HG02588 (cell line): ENCODE data around the gene NPLOC4.

ENCODE experiments used
- ATAC-seq: cut with Tn5 transposase; IDR thresholded peaks from one replicate; pipeline ENCODE4 v1.9.1; 2021; ENCODE audit warnings: mild to moderate bottlenecking, moderate library complexity; ENCODE audit not compliant: unreplicated experiment

The NPLOC4 gene

DNA sequence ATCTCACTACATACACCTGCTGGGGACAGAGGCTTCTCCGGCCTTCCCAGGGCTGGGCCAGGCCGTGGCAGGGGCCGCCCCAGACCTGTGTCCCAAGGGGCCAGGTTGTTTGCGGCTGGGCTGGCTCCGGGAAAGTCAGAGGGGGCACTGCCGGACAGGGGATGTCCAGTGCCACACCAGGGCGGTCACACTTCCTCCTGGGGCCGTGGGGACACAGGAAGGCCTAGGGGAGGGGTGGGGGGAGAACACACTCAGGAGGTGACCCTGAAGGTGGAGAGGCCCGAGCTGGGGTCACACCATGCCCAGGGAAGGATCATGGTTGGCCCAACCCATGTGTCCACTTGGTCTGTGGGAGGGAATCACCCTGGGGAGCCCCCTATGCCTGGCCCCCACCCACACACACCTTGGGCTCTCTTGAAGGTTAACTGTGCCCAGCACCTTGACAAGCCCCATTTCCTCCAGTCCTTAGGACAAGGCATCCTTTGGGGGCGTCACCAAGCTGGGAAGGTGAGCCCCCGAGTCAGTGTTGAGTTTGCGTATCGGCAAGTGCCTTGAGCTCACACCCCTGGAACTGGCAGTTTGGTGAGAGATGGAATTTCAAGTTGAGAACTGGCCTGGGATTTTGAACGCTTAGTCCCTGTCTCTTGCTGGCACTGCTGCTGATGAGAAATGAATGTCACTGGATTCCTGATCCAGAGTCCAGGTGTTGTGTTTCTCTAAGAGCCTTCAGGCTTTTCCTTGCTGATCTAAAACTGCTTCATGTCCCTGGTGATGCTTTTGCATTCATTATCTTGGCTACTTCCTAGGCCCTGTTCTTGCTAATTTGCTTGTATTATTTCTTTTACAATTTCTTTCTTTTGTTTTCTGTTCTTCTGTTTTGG, 116.7 kb downstream of the NPLOC4 start:
- ATAC-seq, result no peak

DNA sequence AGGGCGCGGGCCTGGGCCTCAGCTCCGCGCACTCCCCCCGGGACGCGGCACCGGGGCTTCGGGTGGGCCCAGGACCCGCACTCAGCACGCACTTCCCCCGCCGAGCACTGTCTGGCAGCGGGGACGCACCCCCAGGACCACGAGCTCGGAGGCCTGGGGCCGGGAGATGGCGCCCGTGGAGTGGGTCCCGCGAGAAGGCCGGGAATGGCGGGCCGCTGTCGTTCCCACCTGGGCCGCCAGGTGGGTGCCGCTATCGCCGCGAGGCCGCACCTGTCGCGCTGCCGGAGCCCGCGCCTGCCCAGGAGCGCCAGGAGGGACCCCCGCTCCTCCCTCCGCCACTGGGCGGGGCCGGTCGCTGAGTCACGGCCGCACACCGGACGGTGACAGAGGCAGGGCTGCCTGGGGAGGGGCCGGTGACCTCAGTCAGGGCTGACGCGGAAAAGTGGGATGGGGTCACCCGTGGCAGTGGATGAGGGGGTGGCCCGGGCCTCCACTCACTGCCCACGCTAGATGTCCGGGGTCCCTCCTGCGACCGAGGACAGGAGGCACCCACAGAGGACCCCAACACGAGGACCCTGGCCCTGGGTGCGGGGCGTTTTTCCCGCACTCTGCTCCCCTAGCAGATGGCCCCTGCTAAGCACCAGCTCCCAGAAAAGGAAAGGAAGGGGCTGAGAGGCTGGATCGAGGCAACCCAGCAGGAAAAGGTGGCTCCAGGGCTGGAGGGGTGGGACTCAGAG, 117.5 kb downstream of the NPLOC4 start:
- no peak for ATAC-seq

DNA sequence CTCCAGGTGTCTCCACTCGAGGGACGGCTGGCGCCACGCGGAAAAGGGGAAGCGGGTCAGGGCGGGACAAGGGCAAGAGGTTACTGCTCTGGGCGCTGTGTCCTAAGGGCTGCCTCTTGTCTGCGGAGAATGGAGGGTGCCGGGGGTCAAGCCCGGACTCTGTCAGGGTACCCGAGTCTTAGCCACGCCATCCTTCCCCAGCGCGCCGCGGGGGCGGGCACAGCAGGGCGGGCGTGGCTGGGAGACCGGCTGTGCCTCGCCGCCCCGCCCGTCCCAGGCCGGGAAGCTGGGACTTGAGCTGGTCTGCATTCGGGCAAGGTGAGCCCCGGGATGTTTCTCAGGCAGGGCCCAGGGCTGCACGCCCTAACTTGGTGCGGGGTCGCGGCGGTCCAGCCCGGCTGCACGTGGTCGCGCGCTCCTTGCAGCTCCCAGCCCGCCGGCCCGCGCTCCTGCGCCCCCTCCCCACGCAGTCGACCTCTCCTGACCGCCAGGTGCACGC, 118.1 kb downstream of the NPLOC4 start:
- no peak for ATAC-seq

DNA sequence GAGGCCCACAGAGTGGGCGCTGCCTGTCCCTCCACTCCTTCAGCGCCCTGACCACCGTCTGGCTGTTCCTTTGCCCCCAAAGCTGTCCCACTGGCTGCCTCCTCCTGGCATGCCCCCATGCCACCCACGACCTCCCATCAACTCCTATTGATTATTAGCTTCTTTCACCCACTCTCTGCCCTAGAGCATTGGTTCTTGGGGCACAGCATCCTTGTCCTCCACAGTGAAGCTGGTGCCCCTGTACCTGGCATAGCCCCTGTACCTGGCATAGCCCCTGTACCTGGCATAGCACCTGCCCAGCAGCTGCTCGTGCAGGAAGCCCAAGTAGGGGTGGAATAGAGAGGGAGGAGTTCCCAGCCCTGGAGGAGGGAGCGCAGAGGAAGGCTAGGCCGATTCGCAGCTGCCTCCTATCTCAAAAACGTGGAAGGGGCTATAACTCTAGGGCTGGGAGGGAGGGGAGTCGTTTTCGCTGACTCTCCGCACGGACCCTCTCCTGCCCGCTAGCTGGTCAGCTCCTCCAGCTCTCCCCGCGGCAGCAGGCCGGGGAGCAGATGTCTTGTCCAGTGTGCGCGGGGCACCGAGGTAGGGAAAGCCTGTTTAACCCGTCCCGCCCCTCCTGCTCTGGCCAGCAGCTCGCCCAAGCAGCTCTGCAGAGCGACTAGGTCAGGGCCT, 118.7 kb downstream of the NPLOC4 start:
- no peak for ATAC-seq

DNA sequence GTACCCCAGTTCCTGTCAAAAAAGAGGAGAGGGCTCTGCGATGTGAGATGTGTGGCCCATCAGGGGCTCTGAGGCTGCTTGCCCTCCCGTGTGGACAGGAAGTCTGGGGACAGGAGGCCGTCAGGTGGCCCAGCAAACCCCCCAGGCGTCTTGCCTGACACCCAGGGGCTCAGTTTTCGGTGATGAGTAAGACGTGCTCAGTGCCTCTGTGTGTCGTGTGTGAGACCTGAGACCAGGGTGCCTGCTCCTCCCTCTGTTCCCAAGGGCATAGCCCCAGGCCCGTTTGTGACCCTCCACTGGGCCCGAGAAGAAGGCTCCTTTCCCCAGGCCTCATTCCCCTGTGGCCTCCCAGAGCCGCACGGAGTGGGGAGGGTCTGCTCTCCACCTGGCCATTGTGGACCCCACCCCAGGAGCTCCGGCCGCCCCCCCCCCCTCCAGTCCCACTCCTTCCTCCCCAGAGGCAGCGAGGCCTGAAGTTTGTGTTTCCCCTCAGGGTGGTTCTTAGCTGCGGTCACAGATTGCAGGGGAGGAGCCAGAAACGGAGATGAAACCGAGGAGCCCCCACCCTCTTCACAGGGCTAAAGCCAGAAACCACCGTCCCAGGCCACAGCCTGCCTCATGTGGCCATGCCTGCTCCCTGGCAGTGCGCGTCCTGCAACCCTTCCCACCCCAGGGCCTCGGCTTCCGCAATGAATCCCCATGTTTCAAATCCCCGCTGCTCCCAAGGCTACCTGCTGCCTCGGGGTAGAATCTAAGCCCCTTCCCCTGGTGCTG, 119.4 kb downstream of the NPLOC4 start:
- ATAC-seq, result no peak

DNA sequence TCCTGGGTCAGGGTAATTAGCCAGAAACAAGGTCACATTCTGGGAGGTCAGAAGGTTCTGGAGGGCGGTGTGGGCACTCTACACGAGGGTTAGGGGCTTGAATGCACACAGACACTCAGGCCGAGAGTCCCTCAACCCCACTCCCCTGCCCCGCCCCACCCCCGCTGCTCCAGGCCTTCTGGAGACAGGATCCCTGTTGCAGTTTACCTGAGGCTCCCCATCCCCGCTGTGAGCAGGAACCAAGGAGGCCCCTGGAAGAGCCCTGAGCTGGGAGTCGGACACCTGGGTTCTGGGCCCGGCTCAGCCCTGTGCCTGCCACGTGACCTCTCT, 119.9 kb downstream of the NPLOC4 start:
- no peak for ATAC-seq

DNA sequence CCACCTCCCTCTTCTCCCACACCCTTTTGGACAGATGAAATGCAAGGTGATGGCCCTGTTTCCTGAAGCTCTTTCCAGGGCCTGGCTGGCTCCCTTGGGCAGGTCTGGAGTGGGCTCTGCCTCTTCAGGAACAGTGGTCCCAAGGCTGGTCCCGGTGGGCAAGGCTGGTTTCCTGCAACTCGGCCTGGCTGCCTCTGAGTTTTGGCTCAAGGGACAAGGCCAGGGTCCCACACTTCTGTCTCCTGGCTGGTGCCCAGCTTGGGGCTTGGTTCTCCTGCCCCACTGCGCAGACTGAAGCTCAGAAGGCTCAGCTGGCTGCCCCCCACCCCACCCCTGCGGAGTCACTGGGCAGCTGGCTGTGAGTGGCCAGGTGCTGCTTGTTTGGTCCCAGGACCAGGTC, 120.5 kb downstream of the NPLOC4 start:
- no peak for ATAC-seq

DNA sequence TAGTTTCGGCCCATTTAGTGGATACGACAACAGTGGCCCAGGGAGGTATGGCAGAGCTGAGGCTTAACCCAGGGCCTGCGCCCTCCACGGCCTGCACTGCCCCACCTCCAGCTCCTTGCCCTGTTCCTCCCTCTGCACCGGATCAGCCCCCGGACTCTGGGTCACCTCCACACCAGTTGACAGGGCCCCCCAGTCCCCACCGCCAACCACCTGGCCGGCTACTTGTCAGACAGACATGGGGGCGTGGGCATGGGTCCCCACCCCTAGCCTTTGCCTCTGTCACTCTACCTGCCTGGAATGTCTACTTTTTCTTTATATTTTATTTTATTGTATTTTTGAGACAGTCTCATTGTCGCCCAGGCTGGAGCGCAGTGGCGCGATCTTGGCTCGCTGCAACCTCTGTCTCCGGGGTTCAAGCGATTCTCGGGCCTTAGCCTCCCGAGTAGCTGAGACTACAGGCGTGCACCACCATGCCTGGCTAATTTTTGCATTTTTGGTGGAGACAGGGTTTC, 121.3 kb downstream of the NPLOC4 start:
- no peak for ATAC-seq

DNA sequence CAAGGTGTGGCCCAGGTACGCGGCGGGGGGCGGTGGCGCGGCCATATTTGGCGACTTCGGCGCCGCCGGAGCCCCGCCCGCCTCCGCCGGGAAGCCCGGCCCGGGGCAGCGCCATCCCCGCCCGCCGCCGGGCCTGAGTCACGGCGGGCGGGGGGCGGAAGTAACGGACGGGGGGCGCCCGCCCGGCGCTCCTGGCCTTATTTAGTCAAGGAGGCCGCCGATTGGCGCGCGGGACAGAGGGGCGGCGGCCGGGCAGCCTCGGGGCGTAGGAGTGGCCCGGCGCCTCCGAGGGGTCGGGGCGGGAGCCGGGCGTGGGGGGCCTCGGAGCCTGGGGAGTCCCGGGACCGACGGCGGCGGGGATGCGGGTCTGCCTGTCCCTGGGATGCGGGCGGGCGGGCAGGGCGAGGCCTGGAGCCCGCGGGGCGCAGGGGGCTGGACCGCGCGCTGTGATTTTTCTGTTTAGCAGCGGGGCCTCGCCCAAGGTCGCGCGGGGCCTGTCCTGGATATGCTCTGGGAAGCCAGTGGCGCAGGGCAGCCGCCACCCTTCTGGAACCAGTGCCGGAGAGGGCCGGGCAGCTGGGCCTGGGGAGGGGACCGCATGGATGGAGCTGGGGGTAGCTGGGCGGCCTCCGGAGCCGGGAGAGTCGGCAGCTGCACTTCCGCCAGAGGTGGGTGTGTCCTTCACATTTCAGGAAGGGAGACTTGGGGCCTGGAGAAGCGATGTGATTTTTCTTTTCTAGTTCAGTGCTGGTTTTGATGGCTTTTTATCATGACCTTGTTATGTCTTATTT, 122.0 kb downstream of the NPLOC4 start:
- peak; percentile 17 for ATAC-seq

DNA sequence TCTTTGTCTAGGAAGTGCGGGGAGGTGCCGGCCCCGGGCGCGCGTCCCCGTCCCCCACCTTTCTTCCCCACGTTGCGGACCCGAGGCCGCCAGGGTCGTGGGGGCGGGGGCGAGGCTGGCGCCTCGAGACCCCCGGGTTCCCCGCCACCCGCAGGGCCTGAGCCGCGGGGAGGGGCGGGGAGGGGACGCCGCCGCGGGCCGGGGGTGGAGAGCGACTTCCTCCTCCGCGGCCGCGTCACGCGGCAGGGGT, 122.5 kb downstream of the NPLOC4 start:
- ATAC-seq, result no peak

DNA sequence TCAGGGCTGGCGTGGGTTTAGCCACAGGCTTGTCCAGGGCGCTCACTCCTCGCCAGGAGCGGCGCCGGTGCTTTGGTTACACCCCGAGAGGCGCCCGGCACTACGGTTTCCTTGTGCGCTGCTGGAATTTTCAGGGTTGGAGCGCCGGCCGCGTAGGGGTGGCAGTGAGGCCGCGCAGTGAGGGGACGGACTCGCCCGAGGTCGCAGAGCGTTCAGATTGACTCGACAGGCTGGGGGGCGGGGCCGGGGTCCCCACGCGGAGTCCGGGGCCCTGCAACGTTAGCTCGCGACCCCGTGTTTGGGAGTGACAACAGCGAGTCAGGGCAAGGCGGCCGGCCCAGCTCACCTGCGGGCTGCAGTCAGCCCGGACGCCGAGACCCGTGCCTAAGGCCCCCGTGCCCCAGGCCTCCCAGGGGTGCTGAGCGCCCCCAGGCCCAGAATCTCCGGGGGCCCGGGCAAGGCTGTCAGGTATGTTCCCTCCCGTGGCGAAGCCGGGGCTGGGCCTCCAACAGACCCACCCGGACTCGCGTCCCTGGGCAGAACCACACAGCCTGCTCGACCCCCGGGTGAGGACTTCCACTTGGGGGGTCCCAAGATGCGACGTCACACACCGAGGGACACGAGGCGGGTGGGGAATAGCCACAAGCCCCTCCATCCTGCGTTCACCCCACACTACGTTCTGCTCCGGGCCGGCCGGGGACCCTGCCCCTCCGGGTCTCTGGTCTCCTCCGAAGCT, 123.0 kb downstream of the NPLOC4 start:
- no peak for ATAC-seq

DNA sequence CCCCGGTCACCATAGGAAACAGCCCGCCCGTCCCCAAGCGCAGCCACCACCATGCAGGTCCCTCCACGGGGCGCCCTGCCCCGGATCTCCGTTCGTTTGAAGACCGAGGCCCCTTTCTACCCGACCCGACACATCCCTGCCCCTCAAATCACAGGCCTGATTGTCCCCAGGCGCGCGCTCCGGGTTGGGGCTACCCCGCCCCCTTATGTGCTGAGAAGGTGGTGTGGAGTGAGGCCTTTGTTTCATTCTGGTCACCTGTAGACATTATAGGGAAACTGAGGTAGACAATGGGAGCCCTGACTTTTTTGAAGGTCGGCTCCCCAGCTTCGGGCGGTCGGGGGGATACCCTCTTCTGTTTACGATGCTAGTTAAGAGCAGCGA, 123.5 kb downstream of the NPLOC4 start:
- peak; percentile 1 for ATAC-seq

DNA sequence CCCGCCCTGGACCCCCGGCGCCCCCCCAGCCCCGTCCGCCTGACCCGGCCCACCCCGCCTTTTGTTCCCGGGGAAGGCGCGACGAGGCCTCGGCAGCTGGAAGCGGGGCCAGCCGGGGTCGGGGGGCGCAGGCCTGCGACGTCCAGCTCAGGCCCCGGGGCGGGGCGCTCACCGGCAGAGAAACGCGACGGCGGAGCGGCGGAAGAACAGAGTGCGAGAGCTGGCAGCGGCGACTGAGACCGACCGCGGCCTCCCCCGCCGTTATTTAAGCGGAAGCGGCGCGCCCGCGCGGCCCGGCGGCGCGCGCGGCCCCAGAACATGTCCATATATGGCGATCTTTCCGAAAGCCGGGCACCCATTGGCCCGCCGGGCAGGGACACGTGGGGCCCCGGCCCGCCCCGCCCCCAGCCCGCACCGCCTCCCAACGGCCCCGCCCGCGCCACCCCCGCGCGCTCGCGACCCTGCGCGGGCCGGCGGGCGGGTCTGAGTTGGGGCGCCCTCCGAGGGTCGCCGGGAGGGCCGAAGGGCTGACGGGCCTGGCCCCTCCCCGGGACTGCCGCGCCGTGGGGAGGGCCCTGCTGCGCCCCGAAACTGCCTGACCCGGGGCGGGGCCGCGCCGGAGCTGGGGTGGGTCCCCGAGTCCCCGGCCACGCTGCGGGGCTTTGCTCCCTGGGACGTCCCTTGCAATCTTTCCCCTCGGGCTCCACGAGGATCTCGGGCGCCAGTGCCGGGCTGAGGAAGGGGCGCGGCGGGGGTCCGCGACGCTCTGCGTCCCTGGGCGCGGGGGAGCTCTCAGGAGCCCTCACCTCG, 124.1 kb downstream of the NPLOC4 start, which contains the start of gene ACTG1:
TSS of gene ACTG1 (minus strand) at position 238 of the 810 bp plus-strand sequence. CDS start 445 bp downstream, outside the sequence.
- peak; percentile 38 for ATAC-seq

DNA sequence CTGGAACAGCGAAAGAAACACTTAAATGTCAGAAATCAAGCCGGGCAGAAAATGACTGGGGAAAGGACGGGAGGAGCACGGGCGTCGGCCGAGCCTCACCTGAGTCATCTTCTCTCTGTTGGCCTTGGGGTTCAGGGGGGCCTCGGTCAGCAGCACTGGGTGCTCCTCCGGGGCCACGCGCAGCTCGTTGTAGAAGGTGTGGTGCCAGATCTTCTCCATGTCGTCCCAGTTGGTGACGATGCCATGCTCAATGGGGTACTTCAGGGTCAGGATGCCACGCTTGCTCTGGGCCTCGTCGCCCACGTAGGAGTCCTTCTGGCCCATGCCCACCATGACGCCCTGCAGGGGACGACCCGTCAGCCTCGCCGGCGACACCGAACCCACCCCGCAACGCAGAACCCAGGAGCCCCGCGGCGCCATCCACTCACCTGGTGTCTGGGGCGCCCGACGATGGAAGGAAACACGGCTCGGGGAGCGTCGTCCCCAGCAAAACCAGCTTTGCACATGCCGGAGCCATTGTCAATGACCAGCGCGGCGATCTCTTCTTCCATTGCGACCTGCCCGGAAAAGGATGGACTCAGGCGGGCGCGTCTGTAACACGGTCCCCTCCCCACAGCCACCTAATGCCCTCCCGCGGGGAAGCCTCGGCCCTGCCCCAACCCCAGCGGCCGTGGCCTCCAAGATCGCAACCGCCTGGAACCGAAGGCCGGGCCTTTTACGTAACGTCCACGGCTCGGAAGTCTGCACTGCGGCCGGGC, 124.9 kb downstream of the NPLOC4 start:
- peak; percentile 1 for ATAC-seq

DNA sequence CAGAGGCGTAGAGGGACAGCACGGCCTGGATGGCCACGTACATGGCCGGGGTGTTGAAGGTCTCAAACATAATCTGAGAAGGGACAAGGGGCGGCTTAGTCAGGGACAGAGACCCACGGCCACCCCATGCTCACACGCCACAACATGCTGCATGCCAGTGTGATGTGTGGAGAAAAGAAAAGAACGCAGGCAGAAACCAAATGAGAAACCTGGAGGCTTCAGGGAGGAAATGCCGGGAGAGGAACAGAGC, 125.4 kb downstream of the NPLOC4 start:
- ATAC-seq, result no peak

DNA sequence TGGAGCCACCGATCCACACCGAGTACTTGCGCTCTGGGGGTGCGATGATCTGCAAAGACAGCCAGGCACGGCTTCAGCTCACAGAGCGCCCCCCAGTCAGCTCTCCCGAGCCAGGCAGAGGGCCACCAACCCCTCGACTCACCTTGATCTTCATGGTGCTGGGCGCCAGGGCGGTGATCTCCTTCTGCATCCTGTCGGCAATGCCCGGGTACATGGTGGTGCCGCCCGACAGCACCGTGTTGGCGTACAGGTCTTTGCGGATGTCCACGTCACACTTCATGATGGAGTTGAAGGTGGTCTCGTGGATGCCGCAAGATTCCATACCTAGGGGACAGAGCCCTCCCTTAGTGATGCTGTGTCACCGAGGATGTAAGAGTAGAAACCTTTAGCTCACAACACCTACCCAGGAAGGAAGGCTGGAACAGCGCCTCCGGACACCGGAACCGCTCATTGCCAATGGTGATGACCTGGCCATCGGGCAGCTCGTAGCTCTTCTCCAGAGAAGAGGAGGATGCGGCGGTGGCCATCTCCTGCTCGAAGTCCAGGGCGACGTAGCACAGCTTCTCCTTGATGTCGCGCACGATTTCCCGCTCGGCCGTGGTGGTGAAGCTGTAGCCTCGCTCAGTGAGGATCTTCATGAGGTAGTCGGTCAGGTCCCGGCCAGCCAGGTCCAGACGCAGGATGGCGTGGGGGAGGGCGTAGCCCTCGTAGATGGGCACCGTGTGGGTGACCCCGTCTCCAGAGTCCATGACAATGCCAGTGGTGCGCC, 125.9 kb downstream of the NPLOC4 start:
- no peak for ATAC-seq
